Stimulated activated naive CD8-positive, alpha-beta T cell treated with anti-CD3 and anti-CD28 coated beads, Interleukin-15, Interleukin-2, amounts not matched to agents 100 ng/mL and 50 ng/mL, for 24 hours (primary cell): ENCODE data around the gene FNTB.
"Not testable (repeated sequence)": the region's sequence is repeated elsewhere in the genome, so short reads cannot be mapped to it uniquely, and the experiment has no call there.

Experiments used
- H3K27ac Mint-ChIP-seq: one replicate; pipeline ENCODE4 v1.8.0; 2021; ENCODE audit warnings: mild to moderate bottlenecking, mixed read lengths
- H3K27me3 Mint-ChIP-seq: one replicate; pipeline ENCODE4 v1.8.0; 2021; ENCODE audit warnings: mixed read lengths
- H3K36me3 Mint-ChIP-seq: one replicate; pipeline ENCODE4 v1.8.0; 2021; ENCODE audit warnings: low read depth, mixed read lengths
- H3K4me1 Mint-ChIP-seq: one replicate; pipeline ENCODE4 v1.8.0; 2021; ENCODE audit warnings: low read depth, mixed read lengths
- H3K4me3 Mint-ChIP-seq: one replicate; pipeline ENCODE4 v1.8.0; 2021; ENCODE audit warnings: mild to moderate bottlenecking, mixed read lengths
- H3K9me3 Mint-ChIP-seq: one replicate; pipeline ENCODE4 v1.8.0; 2021; ENCODE audit warnings: mixed read lengths

The FNTB gene

GRCh38 chr14:65080960-65081747 lies 94.5 kb downstream of the FNTB start:
- H3K27ac Mint-ChIP-seq = peak overlapping the region; percentile 62
- H3K9me3 Mint-ChIP-seq = no peaks in the 10 kb centered on the region
- H3K36me3 Mint-ChIP-seq = peaks cover 82% of the 10 kb centered on the region
- no peak overlapping the region for H3K4me3 Mint-ChIP-seq
- H3K4me1 Mint-ChIP-seq = peaks cover 62% of the 10 kb centered on the region
- no peaks in the 10 kb centered on the region for H3K27me3 Mint-ChIP-seq

DNA sequence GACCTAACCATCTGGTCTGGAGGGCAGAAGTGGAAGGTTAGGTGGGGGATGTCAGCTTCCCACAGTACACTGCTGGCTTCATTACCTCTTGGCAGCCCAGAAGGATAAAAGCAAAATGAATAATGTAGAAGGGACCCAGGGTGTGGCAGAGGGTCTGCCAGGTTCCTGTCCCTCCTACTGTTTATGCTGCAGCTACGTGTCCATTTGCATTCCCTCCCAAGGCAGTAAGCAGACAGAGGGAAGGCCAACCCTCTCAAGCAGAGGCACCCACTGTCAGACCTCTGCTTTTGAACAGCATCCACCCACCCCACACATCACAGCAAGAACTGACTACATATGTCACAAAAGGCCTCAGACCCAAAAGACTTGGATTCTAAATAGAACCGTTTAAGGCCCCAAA lies 96.2 kb downstream of the FNTB start:
- peak overlapping the region; percentile 54 for H3K27ac Mint-ChIP-seq
- no peak overlapping the region for H3K4me3 Mint-ChIP-seq
- peaks cover 66% of the 10 kb centered on the region for H3K4me1 Mint-ChIP-seq
- H3K9me3 Mint-ChIP-seq = peaks cover 8% of the 10 kb centered on the region
- peaks cover 87% of the 10 kb centered on the region for H3K36me3 Mint-ChIP-seq
- H3K27me3 Mint-ChIP-seq = no peaks in the 10 kb centered on the region

GRCh38 chr14:65084554-65085505 lies 98.1 kb downstream of the FNTB start:
- Mint-ChIP-seq H3K36me3 (peaks cover 94% of the 10 kb centered on the region), H3K27me3 (no peaks in the 10 kb centered on the region), H3K4me3 (no peak overlapping the region), H3K27ac (no peak overlapping the region), H3K9me3 (peaks cover 14% of the 10 kb centered on the region), H3K4me1 (peaks cover 61% of the 10 kb centered on the region)

GRCh38 chr14:65086686-65087085 lies 100.0 kb downstream of the FNTB start:
- H3K4me3 Mint-ChIP-seq, H3K27ac Mint-ChIP-seq, H3K27me3 Mint-ChIP-seq: not testable (repeated sequence)
- peaks cover 90% of the 10 kb centered on the region for H3K36me3 Mint-ChIP-seq
- H3K9me3 Mint-ChIP-seq = peaks cover 14% of the 10 kb centered on the region
- peaks cover 51% of the 10 kb centered on the region for H3K4me1 Mint-ChIP-seq

- not testable (repeated sequence) for H3K27ac Mint-ChIP-seq, H3K4me3 Mint-ChIP-seq, H3K27me3 Mint-ChIP-seq
- Mint-ChIP-seq H3K9me3 (peaks cover 14% of the 10 kb centered on the region), H3K36me3 (peaks cover 86% of the 10 kb centered on the region), H3K4me1 (peaks cover 46% of the 10 kb centered on the region)
Measured at GRCh38 chr14:65087835-65088234, 101.1 kb downstream of the FNTB start.

- peaks cover 85% of the 10 kb centered on the region for H3K36me3 Mint-ChIP-seq
- H3K27me3 Mint-ChIP-seq = no peaks in the 10 kb centered on the region
- H3K4me3 Mint-ChIP-seq = no peak overlapping the region
- H3K9me3 Mint-ChIP-seq = peaks cover 10% of the 10 kb centered on the region
- H3K4me1 Mint-ChIP-seq = peaks cover 51% of the 10 kb centered on the region
- H3K27ac Mint-ChIP-seq = no peak overlapping the region
Measured at GRCh38 chr14:65092349-65092748, 105.7 kb downstream of the FNTB start.

GRCh38 chr14:65095633-65096205 lies 109.0 kb downstream of the FNTB start:
- Mint-ChIP-seq H3K27ac (peak overlapping the region; percentile 53), H3K4me3 (peak overlapping the region; percentile 44), H3K4me1 (peaks cover 77% of the 10 kb centered on the region), H3K27me3 (no peaks in the 10 kb centered on the region), H3K9me3 (no peaks in the 10 kb centered on the region), H3K36me3 (peaks cover 75% of the 10 kb centered on the region)

- Mint-ChIP-seq H3K4me1 (peaks cover 77% of the 10 kb centered on the region), H3K9me3 (no peaks in the 10 kb centered on the region), H3K4me3 (peak overlapping the region; percentile 44), H3K36me3 (peaks cover 73% of the 10 kb centered on the region), H3K27me3 (no peaks in the 10 kb centered on the region), H3K27ac (peak overlapping the region; percentile 53)
Measured at GRCh38 chr14:65096323-65097089, 109.8 kb downstream of the FNTB start.

- Mint-ChIP-seq H3K36me3 (peaks cover 62% of the 10 kb centered on the region), H3K27me3 (no peaks in the 10 kb centered on the region), H3K4me1 (peaks cover 76% of the 10 kb centered on the region)
Measured at GRCh38 chr14:65098586-65098985, 111.9 kb downstream of the FNTB start.

GRCh38 chr14:65100922-65101541 lies 114.3 kb downstream of the FNTB start:
- peaks cover 57% of the 10 kb centered on the region for H3K4me1 Mint-ChIP-seq
- no peaks in the 10 kb centered on the region for H3K9me3 Mint-ChIP-seq
- no peaks in the 10 kb centered on the region for H3K27me3 Mint-ChIP-seq
- H3K4me3 Mint-ChIP-seq = peak overlapping the region; percentile 95
- H3K36me3 Mint-ChIP-seq = peaks cover 40% of the 10 kb centered on the region
- H3K27ac Mint-ChIP-seq = peak overlapping the region; percentile 86

More at GRCh38 chr14:65098586-65098985, 111.9 kb downstream of the FNTB start:
- H3K4me3 Mint-ChIP-seq = peak overlapping the region; percentile 73
- no peaks in the 10 kb centered on the region for H3K9me3 Mint-ChIP-seq
- peak overlapping the region; percentile 79 for H3K27ac Mint-ChIP-seq

- no peaks in the 10 kb centered on the region for H3K27me3 Mint-ChIP-seq
- peaks cover 32% of the 10 kb centered on the region for H3K36me3 Mint-ChIP-seq
- peak overlapping the region; percentile 96 for H3K27ac Mint-ChIP-seq
- no peaks in the 10 kb centered on the region for H3K9me3 Mint-ChIP-seq
- peak overlapping the region; percentile 95 for H3K4me3 Mint-ChIP-seq
- H3K4me1 Mint-ChIP-seq = peaks cover 49% of the 10 kb centered on the region
Measured at GRCh38 chr14:65101631-65102440, 115.1 kb downstream of the FNTB start.

DNA sequence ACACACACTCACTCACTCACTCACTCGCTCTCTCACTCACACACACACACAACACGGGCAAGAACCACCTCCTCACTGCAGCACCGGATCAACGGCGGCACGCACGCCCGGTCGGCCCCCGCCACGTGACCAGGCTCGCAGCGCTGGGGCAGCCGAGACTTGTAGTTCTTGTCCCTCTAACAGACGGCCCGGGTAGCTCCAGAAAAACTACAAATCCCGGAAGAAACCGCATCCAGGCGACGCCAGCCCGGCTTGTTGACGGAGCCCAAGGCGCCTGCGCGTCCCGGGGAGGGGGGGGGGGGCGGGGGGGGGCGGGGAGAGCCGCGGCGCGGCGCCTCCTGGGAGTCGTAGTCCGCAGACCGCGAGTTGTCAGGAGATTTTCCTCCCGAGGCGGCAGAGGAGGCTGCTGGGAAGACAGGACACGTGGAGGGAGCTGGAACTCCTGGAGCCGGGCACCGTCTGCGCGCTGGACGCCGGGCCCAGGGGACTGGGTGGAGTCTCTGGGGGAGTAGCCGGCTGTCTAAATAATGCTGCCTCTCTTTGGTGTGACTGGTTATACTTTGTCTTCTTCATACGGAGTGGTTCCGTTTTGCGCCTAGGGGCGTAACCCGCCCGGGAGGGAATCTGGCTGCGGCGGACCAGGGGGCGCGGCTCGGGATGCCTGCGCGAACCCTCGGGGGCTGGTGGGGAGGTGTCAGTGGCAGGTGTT lies 115.9 kb downstream of the FNTB start, which contains the start of gene MAX:
TSS of gene MAX (minus strand) at position 77 of the 709 bp plus-strand sequence. CDS start 178 bp downstream, outside the sequence.
- Mint-ChIP-seq H3K36me3 (peaks cover 29% of the 10 kb centered on the region), H3K9me3 (no peaks in the 10 kb centered on the region), H3K4me3 (peak within 1 kb of the TSS; percentile 95), H3K4me1 (peaks cover 41% of the 10 kb centered on the region), H3K27ac (peak within 1 kb of the TSS; percentile 96), H3K27me3 (no peaks in the 10 kb centered on the region)
